HG02981 (cell line): ENCODE data around the gene MCRIP2.

Experiments
- ATAC-seq: cut with Tn5 transposase; IDR thresholded peaks from one replicate; pipeline ENCODE4 v1.9.1; 2021; ENCODE audit warnings: mild to moderate bottlenecking, moderate library complexity; ENCODE audit not compliant: unreplicated experiment

Gene MCRIP2

GRCh38 chr16:667780-668518 is 26.3 kb downstream of the MCRIP2 start, which contains the start of gene RHOT2:
TSS of gene RHOT2 (plus strand) at chr16:668132. CDS start at chr16:668200, 68 bp downstream.
- peak; percentile 83 for ATAC-seq

GRCh38 chr16:668519-669171 is 27.0 kb downstream of the MCRIP2 start:
- no peak for ATAC-seq

GRCh38 chr16:669666-670065 is 28.0 kb downstream of the MCRIP2 start:
- no peak for ATAC-seq

- no peak for ATAC-seq
Measured at GRCh38 chr16:670485-671352, 29.1 kb downstream of the MCRIP2 start.

- ATAC-seq, result no peak
Measured at GRCh38 chr16:671353-672131, 29.9 kb downstream of the MCRIP2 start.

GRCh38 chr16:672371-672770 is 30.7 kb downstream of the MCRIP2 start:
- ATAC-seq, result no peak

- ATAC-seq, result no peak
Measured at GRCh38 chr16:672851-673250, 31.2 kb downstream of the MCRIP2 start.

GRCh38 chr16:673399-673991 is 31.9 kb downstream of the MCRIP2 start:
- no peak for ATAC-seq

GRCh38 chr16:674214-674881 is 32.7 kb downstream of the MCRIP2 start:
- ATAC-seq, result no peak

- ATAC-seq, result no peak
Measured at GRCh38 chr16:674968-675883, 33.6 kb downstream of the MCRIP2 start, which contains the start of gene RHBDL1. TSS of gene RHBDL1 (plus strand) at chr16:675671. CDS start at chr16:675791, 120 bp downstream.

- ATAC-seq, result no peak
Measured at GRCh38 chr16:675884-676564, 34.4 kb downstream of the MCRIP2 start.

- no peak for ATAC-seq
Measured at GRCh38 chr16:676565-676902, 34.9 kb downstream of the MCRIP2 start.

- ATAC-seq, result no peak
Measured at GRCh38 chr16:676913-677312, 35.3 kb downstream of the MCRIP2 start.

- no peak for ATAC-seq
Measured at GRCh38 chr16:677316-678190, 35.9 kb downstream of the MCRIP2 start.

GRCh38 chr16:678209-678857 is 36.7 kb downstream of the MCRIP2 start:
- ATAC-seq, result no peak
